Stimulated activated naive CD8-positive, alpha-beta T cell treated with anti-CD3 and anti-CD28 coated beads, Interleukin-15, amount 100 ng/mL, for 72 hours (primary cell): ENCODE measurements around the gene NETO2.

Experiments used
- ATAC-seq: fragments of 150-1000 bp; cut with Tn5 transposase; 2 replicates; pipeline ENCODE4 v1.10.0; 2021; ENCODE audit warnings: mild to moderate bottlenecking, moderate library complexity
- DNase-seq, 2 donors: peaks; one replicate each; pipeline ENCODE4 v3.0.0; 2021 to 2022
- H3K27ac Mint-ChIP-seq, 2 donors: one replicate each; pipeline ENCODE4 v1.8.0; 2022; ENCODE audit warnings: mild to moderate bottlenecking in 2 of 2, mixed read lengths in 2 of 2, moderate library complexity in 2 of 2
- H3K27me3 Mint-ChIP-seq: one replicate; pipeline ENCODE4 v1.8.0; 2022; ENCODE audit warnings: mixed read lengths
- H3K4me1 Mint-ChIP-seq: one replicate; pipeline ENCODE4 v1.8.0; 2022; ENCODE audit warnings: mild to moderate bottlenecking, mixed read lengths
- H3K4me3 Mint-ChIP-seq, 2 donors: one replicate each; pipeline ENCODE4 v1.8.0; 2022; ENCODE audit warnings: mild to moderate bottlenecking in 2 of 2, mixed read lengths in 2 of 2, moderate library complexity in 1 of 2
- H3K9me3 Mint-ChIP-seq, 2 donors: one replicate each; pipeline ENCODE4 v1.8.0; 2022; ENCODE audit warnings: mixed read lengths in 2 of 2

The NETO2 gene

GRCh38 chr16:47046726-47047523 lies 96.8 kb downstream of the NETO2 start:
- peak overlapping the region in 1 of 2 donors; percentile 72 for H3K27ac Mint-ChIP-seq
- DNase-seq = no peak
- no peaks in the 10 kb centered on the region for H3K27me3 Mint-ChIP-seq
- no peaks in the 10 kb centered on the region for H3K9me3 Mint-ChIP-seq
- peaks cover 14% of the 10 kb centered on the region for H3K4me1 Mint-ChIP-seq
- no peak overlapping the region for H3K4me3 Mint-ChIP-seq
- no peak for ATAC-seq

- no peaks in the 10 kb centered on the region for H3K27me3 Mint-ChIP-seq
- no peak overlapping the region for H3K27ac Mint-ChIP-seq
- peaks cover 14% of the 10 kb centered on the region for H3K4me1 Mint-ChIP-seq
- ATAC-seq (no peak), DNase-seq (no peak)
- H3K4me3 Mint-ChIP-seq = no peak overlapping the region
- no peaks in the 10 kb centered on the region for H3K9me3 Mint-ChIP-seq
These were observed 98.3 kb downstream of the NETO2 start for GRCh38 chr16:47045459-47045858.

- ATAC-seq = no peak
- peaks cover 14% of the 10 kb centered on the region for H3K4me1 Mint-ChIP-seq
- H3K4me3 Mint-ChIP-seq = peak overlapping the region in 1 of 2 donors; percentile 13
- peak overlapping the region in 1 of 2 donors; percentile 82 for H3K27ac Mint-ChIP-seq
- H3K9me3 Mint-ChIP-seq = no peaks in the 10 kb centered on the region
- no peaks in the 10 kb centered on the region for H3K27me3 Mint-ChIP-seq
- no peak for DNase-seq
These were observed 98.7 kb downstream of the NETO2 start for GRCh38 chr16:47045023-47045422.

GRCh38 chr16:47043970-47044684 lies 99.6 kb downstream of the NETO2 start:
- ATAC-seq = no peak
- Mint-ChIP-seq H3K9me3 (no peaks in the 10 kb centered on the region), H3K4me3 (no peak overlapping the region), H3K27ac (no peak overlapping the region), H3K4me1 (peaks cover 14% of the 10 kb centered on the region), H3K27me3 (peaks cover 7% of the 10 kb centered on the region)
- DNase-seq = no peak

GRCh38 chr16:47043200-47043599 lies 100.5 kb downstream of the NETO2 start:
- H3K4me1 Mint-ChIP-seq = peaks cover 14% of the 10 kb centered on the region
- ATAC-seq (no peak), DNase-seq (no peak)
- H3K27ac Mint-ChIP-seq = no peak overlapping the region
- no peaks in the 10 kb centered on the region for H3K9me3 Mint-ChIP-seq
- H3K27me3 Mint-ChIP-seq = peaks cover 9% of the 10 kb centered on the region
- H3K4me3 Mint-ChIP-seq = no peak overlapping the region

GRCh38 chr16:47037746-47038458 lies 105.8 kb downstream of the NETO2 start:
- H3K27me3 Mint-ChIP-seq = peaks cover 9% of the 10 kb centered on the region
- no peaks in the 10 kb centered on the region for H3K9me3 Mint-ChIP-seq
- peak; percentile 87 to 91 for DNase-seq
- ATAC-seq = peak; percentile 95
- peak overlapping the region; percentile 54 to 69 for H3K27ac Mint-ChIP-seq
- H3K4me1 Mint-ChIP-seq = no peaks in the 10 kb centered on the region
- H3K4me3 Mint-ChIP-seq = peak overlapping the region; percentile 74 to 89

GRCh38 chr16:47037396-47037745 lies 106.4 kb downstream of the NETO2 start:
- no peaks in the 10 kb centered on the region for H3K9me3 Mint-ChIP-seq
- DNase-seq = peak in 1 of 2 donors; percentile 22
- H3K4me1 Mint-ChIP-seq = no peaks in the 10 kb centered on the region
- peak overlapping the region; percentile 74 to 89 for H3K4me3 Mint-ChIP-seq
- H3K27ac Mint-ChIP-seq = peak overlapping the region; percentile 54 to 69
- peak; percentile 72 for ATAC-seq
- peaks cover 9% of the 10 kb centered on the region for H3K27me3 Mint-ChIP-seq

GRCh38 chr16:47036201-47036600 lies 107.5 kb downstream of the NETO2 start:
- Mint-ChIP-seq H3K27ac (no peak overlapping the region), H3K9me3 (no peaks in the 10 kb centered on the region), H3K4me1 (no peaks in the 10 kb centered on the region), H3K27me3 (peaks cover 9% of the 10 kb centered on the region), H3K4me3 (no peak overlapping the region)
- ATAC-seq = no peak
- DNase-seq = no peak

- Mint-ChIP-seq H3K4me1 (no peaks in the 10 kb centered on the region), H3K4me3 (no peak overlapping the region), H3K27ac (no peak overlapping the region), H3K27me3 (peaks cover 9% of the 10 kb centered on the region), H3K9me3 (no peaks in the 10 kb centered on the region)
- ATAC-seq = no peak
- no peak for DNase-seq
These were observed 108.3 kb downstream of the NETO2 start for GRCh38 chr16:47035436-47035835.

GRCh38 chr16:47034455-47034854 lies 109.3 kb downstream of the NETO2 start:
- Mint-ChIP-seq H3K4me3 (no peak overlapping the region), H3K9me3 (no peaks in the 10 kb centered on the region), H3K4me1 (no peaks in the 10 kb centered on the region), H3K27ac (no peak overlapping the region), H3K27me3 (peaks cover 5% of the 10 kb centered on the region)
- DNase-seq (no peak), ATAC-seq (no peak)

GRCh38 chr16:47033176-47033575 lies 110.6 kb downstream of the NETO2 start:
- Mint-ChIP-seq H3K4me3 (no peak overlapping the region), H3K27me3 (no peaks in the 10 kb centered on the region), H3K27ac (no peak overlapping the region), H3K9me3 (no peaks in the 10 kb centered on the region), H3K4me1 (no peaks in the 10 kb centered on the region)
- DNase-seq = no peak
- no peak for ATAC-seq

- no peak overlapping the region for H3K27ac Mint-ChIP-seq
- no peak overlapping the region for H3K4me3 Mint-ChIP-seq
- H3K27me3 Mint-ChIP-seq = no peaks in the 10 kb centered on the region
- H3K9me3 Mint-ChIP-seq = no peaks in the 10 kb centered on the region
- no peaks in the 10 kb centered on the region for H3K4me1 Mint-ChIP-seq
- no peak for ATAC-seq
- DNase-seq = no peak
These were observed 114.0 kb downstream of the NETO2 start for GRCh38 chr16:47029724-47030123.

- no peaks in the 10 kb centered on the region for H3K4me1 Mint-ChIP-seq
- H3K27me3 Mint-ChIP-seq = no peaks in the 10 kb centered on the region
- ATAC-seq (no peak), DNase-seq (no peak)
- H3K4me3 Mint-ChIP-seq = no peak overlapping the region
- H3K9me3 Mint-ChIP-seq = no peaks in the 10 kb centered on the region
- H3K27ac Mint-ChIP-seq = no peak overlapping the region
These were observed 114.9 kb downstream of the NETO2 start for GRCh38 chr16:47028767-47029377.
